MG63 (cell line): ENCODE results near the gene UTP15. TPM values are rescaled to one million over a fixed set of nuclear protein-coding genes. Genes with fewer than 3 reads are reported as not detected.

ENCODE experiments used
- DNase-seq: peaks from one replicate; pipeline ENCODE4 v3.0.0-alpha.2; 2020
- H3K27me3 ChIP-seq: fragments of 250-450 bp; sonication (Bioruptor Pico); 2 replicates; pipeline ENCODE4 v1.5.1; 2020; ENCODE audit warnings: mild to moderate bottlenecking, moderate library complexity
- H3K36me3 ChIP-seq: fragments of 250-450 bp; sonication (Bioruptor Pico); 2 replicates; pipeline ENCODE4 v1.5.1; 2020; ENCODE audit warnings: mild to moderate bottlenecking, moderate library complexity
- H3K4me3 ChIP-seq: fragments of 250-450 bp; sonication (Bioruptor Pico); 2 replicates; pipeline ENCODE4 v1.5.1; 2020; ENCODE audit warnings: mild to moderate bottlenecking, moderate library complexity
- H3K9me3 ChIP-seq: fragments of 250-450 bp; sonication (Bioruptor Pico); 2 replicates; pipeline ENCODE4 v1.5.1; 2020; ENCODE audit warnings: mild to moderate bottlenecking, moderate library complexity
- total RNA-seq: library from RNA; depleted of rRNA; stranded (reverse); fragments of >200 nt; shearing (Covaris generic); gene quantifications from 2 replicates; pipeline ENCODE4 v1.2.3, GENCODE V29; 2014; ENCODE audit warnings: low replicate concordance

UTP15 gene
- total RNA-seq, 1 experiment from 2014 or later: 13.1 TPM

DNA sequence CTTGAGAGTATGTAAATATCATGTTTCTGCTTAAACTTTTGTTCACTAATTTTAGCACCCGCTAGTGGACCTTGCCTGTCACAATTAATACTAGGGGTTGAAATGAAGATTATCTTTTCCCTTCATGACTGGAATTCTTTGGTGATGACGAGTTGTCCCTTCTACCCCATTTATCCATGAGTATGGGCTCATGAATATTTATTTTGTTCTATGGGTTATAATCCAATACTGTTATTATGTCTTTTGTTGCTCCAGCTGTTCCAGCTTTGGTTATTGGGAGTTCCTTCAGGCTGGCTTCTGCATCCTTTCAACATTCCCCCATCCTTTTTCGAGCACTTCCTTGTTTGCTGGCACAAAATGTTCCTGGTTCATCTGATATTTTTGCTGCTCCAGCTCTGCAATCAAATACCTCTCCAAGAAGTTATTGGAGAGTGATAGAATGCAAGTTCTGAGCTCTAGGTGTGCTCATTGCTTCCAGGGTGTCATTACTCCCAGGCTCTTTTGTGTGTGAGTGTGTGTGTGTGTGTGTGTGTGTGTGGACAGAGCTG lies 40.7 kb downstream of the UTP15 start:
- H3K27me3 ChIP-seq: no peaks in the 10 kb centered on the region
- H3K4me3 ChIP-seq: no peak overlapping the region
- peaks cover 10% of the 10 kb centered on the region for H3K9me3 ChIP-seq
- H3K36me3 ChIP-seq: no peaks in the 10 kb centered on the region
- no peak for DNase-seq

DNA sequence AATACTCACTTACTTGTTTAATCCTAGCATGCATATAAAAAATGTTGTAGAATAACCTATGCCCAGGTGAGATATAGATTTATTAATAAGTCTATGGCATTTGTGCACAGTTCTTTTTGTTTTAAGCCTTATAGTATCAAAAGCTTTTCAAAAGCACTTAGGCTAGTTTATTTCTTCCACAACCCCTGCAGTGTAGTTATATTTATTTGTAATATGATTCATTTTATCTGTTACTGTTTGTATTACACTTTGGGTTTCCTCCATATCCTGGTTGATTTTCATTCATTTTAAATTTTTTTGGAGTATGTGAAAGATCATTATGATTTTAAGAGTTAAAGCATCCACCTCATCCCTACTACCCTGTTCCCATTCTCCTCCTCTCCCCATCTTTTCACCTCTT lies 41.7 kb downstream of the UTP15 start:
- H3K27me3 ChIP-seq: no peaks in the 10 kb centered on the region
- no peak overlapping the region for H3K4me3 ChIP-seq
- H3K9me3 ChIP-seq: peaks cover 2% of the 10 kb centered on the region; the same call in 1 of the 2 replicates
- no peaks in the 10 kb centered on the region for H3K36me3 ChIP-seq
- no peak for DNase-seq

DNA sequence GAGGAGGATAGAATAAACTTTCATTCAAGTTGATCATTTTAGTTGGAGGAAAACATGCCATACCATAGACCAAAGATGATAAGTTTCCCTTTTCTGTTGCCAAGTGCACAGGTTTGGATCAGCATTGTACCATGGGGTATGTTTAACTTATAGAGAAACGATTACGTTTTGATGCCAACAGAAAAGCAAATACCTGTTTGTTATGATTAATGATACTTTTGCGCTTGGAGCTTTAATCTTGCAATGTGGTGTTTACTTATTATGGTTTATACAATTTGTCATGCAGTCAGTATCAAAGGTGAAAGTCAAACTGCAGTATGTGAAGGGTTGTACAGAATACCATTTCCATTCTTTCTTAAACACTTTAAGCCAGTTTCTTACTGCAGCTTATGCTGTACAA lies 47.3 kb downstream of the UTP15 start:
- Histone ChIP-seq H3K9me3 (no peaks in the 10 kb centered on the region), H3K4me3 (no peak overlapping the region), H3K36me3 (no peaks in the 10 kb centered on the region), H3K27me3 (no peaks in the 10 kb centered on the region)
- no peak for DNase-seq

DNA sequence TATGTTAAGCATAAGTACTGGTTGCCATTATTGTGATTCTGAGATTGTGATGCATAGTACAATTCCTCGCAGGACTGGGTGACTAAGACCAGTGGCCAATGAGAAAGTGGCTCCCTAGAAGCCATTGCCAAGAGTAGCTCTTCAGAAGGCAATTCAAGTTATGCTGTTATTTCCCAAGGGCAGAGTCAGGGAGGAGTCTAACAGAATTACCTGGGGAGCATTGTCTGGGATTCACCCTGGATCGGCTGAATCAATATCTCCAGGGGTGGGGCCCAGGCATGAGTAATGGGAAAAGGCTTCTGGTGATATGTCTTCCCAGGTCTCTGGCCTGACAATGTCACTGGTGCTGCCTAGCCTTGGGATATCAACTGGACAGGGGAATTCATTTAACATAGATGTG lies 49.5 kb downstream of the UTP15 start:
- no peaks in the 10 kb centered on the region for H3K36me3 ChIP-seq
- DNase-seq: no peak
- H3K27me3 ChIP-seq: no peaks in the 10 kb centered on the region
- H3K4me3 ChIP-seq: no peak overlapping the region
- H3K9me3 ChIP-seq: no peaks in the 10 kb centered on the region

GRCh38 chr5:73615947-73616346 lies 50.4 kb downstream of the UTP15 start:
- Histone ChIP-seq H3K27me3 (no peaks in the 10 kb centered on the region), H3K36me3 (no peaks in the 10 kb centered on the region)
- no peak for DNase-seq

DNA sequence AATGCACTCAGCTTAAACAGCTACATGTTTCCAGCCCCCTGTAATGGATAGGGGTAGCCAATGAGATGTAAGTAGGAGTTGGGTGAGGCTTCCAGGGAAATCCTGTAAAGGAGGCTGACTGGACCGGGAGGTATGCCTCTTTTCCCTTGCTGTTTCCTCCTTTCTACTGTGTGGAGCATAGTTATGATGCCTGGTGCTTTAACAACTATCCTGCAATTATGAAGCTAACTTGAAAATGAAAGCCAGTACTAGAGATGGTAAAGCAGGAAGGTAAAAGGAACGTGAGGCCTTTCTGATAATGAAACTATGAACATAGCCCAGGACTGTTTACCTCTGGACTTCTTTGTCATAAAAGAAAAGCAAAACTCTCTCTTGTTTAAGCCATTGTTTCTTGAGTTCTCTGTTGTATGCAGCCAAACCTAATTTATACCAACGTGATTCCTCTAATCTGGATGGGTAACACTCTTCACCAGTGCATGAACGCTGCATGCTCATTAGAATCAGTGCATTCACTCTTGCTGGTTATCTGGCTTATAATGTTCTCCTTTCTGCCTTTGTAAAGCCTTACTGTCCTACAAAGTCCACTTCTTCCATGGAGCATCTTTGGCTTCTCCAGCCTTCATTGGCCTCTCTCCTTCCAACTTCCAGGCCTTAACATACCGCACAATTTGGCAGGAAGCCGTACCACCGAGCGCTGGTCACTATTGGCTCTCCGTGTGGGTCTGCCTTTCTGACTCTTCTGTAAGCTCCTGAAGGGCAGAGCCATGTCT lies 52.2 kb downstream of the UTP15 start:
- Histone ChIP-seq H3K9me3 (no peaks in the 10 kb centered on the region), H3K36me3 (no peaks in the 10 kb centered on the region), H3K4me3 (no peak overlapping the region), H3K27me3 (no peaks in the 10 kb centered on the region)
- DNase-seq: peak; percentile 27

More at GRCh38 chr5:73615947-73616346, 50.4 kb downstream of the UTP15 start:
- Histone ChIP-seq H3K9me3 (no peaks in the 10 kb centered on the region), H3K4me3 (no peak overlapping the region)

- Histone ChIP-seq H3K36me3 (no peaks in the 10 kb centered on the region), H3K4me3 (no peak overlapping the region), H3K27me3 (no peaks in the 10 kb centered on the region), H3K9me3 (no peaks in the 10 kb centered on the region)
- DNase-seq: no peak
Observed at GRCh38 chr5:73619606-73620333, 54.2 kb downstream of the UTP15 start.

DNA sequence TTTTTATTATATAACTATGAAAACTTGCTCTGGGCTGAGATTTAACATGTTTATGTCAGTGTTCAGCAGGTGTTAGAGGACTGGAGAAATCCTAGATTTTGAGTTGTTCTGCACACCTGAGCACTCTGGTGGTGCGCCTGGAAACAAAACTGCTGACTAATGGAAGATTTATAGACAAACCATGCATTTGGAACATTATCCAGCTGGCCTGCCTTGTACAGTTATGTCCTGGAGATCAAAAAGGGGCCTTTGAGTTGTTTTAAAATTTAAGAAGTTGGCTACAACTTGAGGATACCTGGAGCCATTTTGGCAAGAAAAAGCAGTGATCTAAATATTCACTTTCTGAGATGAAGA lies 54.8 kb downstream of the UTP15 start:
- H3K4me3 ChIP-seq: no peak overlapping the region
- no peak for DNase-seq
- H3K36me3 ChIP-seq: no peaks in the 10 kb centered on the region
- H3K9me3 ChIP-seq: no peaks in the 10 kb centered on the region
- H3K27me3 ChIP-seq: no peaks in the 10 kb centered on the region

- DNase-seq: no peak
- H3K36me3 ChIP-seq: no peaks in the 10 kb centered on the region
- H3K27me3 ChIP-seq: no peaks in the 10 kb centered on the region
- H3K4me3 ChIP-seq: no peak overlapping the region
- H3K9me3 ChIP-seq: no peaks in the 10 kb centered on the region
Observed at GRCh38 chr5:73623060-73623459, 57.5 kb downstream of the UTP15 start.

DNA sequence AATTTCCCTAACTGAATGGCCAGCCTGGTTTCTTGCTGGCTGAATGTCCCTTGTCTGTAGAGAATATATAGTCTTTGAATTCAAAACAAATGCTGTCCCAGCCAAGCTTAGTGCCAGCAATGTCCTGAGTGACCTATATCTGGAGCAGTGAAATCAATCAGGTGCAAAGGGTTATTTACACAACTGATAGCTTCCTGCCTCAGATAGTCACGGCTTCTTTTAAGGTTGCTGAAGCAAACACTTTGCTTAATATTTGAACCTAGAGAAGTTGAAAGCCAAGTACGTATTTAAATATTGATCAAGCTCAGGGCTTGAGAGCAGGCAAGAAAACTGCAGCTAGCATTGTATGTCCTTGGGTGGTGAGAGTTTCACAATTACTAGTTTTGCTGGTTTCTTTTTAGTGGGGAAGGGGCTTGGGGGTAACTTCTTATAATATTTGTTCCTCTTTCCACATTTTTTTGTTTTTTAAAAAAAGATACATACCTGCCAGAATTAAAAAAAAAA lies 58.4 kb downstream of the UTP15 start:
- Histone ChIP-seq H3K4me3 (no peak overlapping the region), H3K36me3 (no peaks in the 10 kb centered on the region)
- DNase-seq: no peak

DNA sequence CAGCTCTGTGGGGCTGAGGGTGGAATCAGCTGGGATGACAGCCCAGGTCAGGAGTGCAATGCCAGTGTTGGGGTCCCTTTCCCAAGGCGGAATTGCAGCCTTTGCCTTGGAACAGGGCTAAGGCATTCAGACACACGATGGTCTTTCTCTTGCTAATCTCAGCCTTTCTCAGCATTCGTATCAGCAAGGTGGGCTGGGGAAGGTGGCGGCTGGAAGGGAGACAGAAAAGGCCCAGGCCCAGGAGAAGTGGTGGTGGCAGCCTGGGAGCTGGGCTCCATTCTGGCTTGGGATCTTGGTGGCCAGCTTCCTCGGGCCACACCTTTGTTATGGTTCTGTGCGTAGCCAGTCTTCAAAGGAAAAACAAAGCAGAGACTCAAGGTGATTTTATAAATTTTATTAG lies 59.3 kb downstream of the UTP15 start:
- no peak for DNase-seq
- H3K4me3 ChIP-seq: no peak overlapping the region; the same call in 1 of the 2 replicates

More for the DNA sequence above, 58.4 kb downstream of the UTP15 start:
- H3K27me3 ChIP-seq: no peaks in the 10 kb centered on the region
- no peaks in the 10 kb centered on the region for H3K9me3 ChIP-seq

GRCh38 chr5:73625372-73625943 lies 59.9 kb downstream of the UTP15 start:
- Histone ChIP-seq H3K27me3 (no peaks in the 10 kb centered on the region), H3K4me3 (peak overlapping the region; percentile 91), H3K9me3 (no peaks in the 10 kb centered on the region), H3K36me3 (no peaks in the 10 kb centered on the region)
- no peak for DNase-seq

More for the DNA sequence above, 59.3 kb downstream of the UTP15 start:
- Histone ChIP-seq H3K27me3 (no peaks in the 10 kb centered on the region), H3K36me3 (no peaks in the 10 kb centered on the region), H3K9me3 (no peaks in the 10 kb centered on the region)

GRCh38 chr5:73625944-73626811 lies 60.6 kb downstream of the UTP15 start, which contains the start of gene ARHGEF28:
TSS of gene ARHGEF28 (plus strand) at chr5:73626196. CDS start at chr5:73684852, 58,656 bp downstream.
- H3K27me3 ChIP-seq: no peaks in the 10 kb centered on the region
- no peaks in the 10 kb centered on the region; the same call in 1 of the 2 replicates for H3K36me3 ChIP-seq
- peak; percentile 86 for DNase-seq
- H3K4me3 ChIP-seq: peak within 1 kb of the TSS; percentile 91
- H3K9me3 ChIP-seq: no peaks in the 10 kb centered on the region

- DNase-seq: no peak
- no peaks in the 10 kb centered on the region; the same call in 1 of the 2 replicates for H3K36me3 ChIP-seq
- H3K27me3 ChIP-seq: no peaks in the 10 kb centered on the region
- no peaks in the 10 kb centered on the region for H3K9me3 ChIP-seq
- peak overlapping the region; percentile 91 for H3K4me3 ChIP-seq
Observed at GRCh38 chr5:73626814-73627313, 61.3 kb downstream of the UTP15 start.

DNA sequence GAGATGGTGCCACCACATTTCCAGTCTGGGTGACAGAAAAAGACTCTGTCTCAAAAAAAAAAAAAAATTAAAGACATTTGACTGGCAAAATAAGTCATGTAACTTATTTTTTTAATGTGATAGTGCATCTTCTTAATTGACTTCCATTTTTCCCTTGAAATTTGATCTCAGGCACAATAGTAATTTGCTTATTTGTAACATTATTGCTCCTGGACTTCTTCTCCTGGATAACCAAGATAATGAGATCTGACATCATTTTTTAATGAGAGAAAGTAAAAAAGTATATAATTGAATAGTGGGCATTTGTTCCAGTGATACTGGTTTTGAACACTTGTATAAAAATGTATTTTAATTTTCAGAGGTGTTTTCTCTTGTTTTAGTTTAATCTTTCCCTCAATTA lies 63.9 kb downstream of the UTP15 start:
- Histone ChIP-seq H3K9me3 (no peaks in the 10 kb centered on the region), H3K4me3 (no peak overlapping the region), H3K36me3 (peaks cover 5% of the 10 kb centered on the region), H3K27me3 (no peaks in the 10 kb centered on the region)
- DNase-seq: no peak

GRCh38 chr5:73630765-73631164 lies 65.2 kb downstream of the UTP15 start:
- no peak overlapping the region for H3K4me3 ChIP-seq
- H3K27me3 ChIP-seq: no peaks in the 10 kb centered on the region
- DNase-seq: no peak
- H3K36me3 ChIP-seq: peaks cover 10% of the 10 kb centered on the region
- no peaks in the 10 kb centered on the region for H3K9me3 ChIP-seq
